Parathyroid adenoma (tissue), 2 donors: Measurements from ENCODE around the gene TMEM132C.

Source experiments
- H2AFZ ChIP-seq: fragments of 300-600 bp; sonication (generic); one replicate; pipeline ENCODE4 v1.7.0; 2017; ENCODE audit warnings: antibody characterized with exemption, mild to moderate bottlenecking
- H3K27ac ChIP-seq: fragments of 300-600 bp; sonication (generic); one replicate; pipeline ENCODE4 v1.7.0; 2017
- H3K27me3 ChIP-seq: fragments of 300-600 bp; sonication (generic); one replicate; pipeline ENCODE4 v1.7.0; 2017; ENCODE audit warnings: low read length; ENCODE audit not compliant: control insufficient read depth, insufficient read depth
- H3K36me3 ChIP-seq: fragments of 300-600 bp; sonication (generic); one replicate; pipeline ENCODE4 v1.7.0; 2017; ENCODE audit warnings: low read length; ENCODE audit not compliant: control insufficient read depth, insufficient read depth
- H3K4me1 ChIP-seq: fragments of 300-600 bp; sonication (generic); one replicate; pipeline ENCODE4 v1.7.0; 2017; ENCODE audit warnings: control low read depth
- H3K4me2 ChIP-seq: fragments of 300-600 bp; sonication (generic); one replicate; pipeline ENCODE4 v1.7.0; 2017; ENCODE audit warnings: low read length
- H3K4me3 ChIP-seq: fragments of 300-600 bp; sonication (generic); one replicate; pipeline ENCODE4 v1.7.0; 2017; ENCODE audit warnings: low read depth, low read length
- H3K79me2 ChIP-seq: fragments of 300-600 bp; sonication (generic); one replicate; pipeline ENCODE4 v1.7.0; 2017; ENCODE audit warnings: control low read depth
- H3K9ac ChIP-seq: fragments of 300-600 bp; sonication (generic); one replicate; pipeline ENCODE4 v1.7.0; 2017; ENCODE audit warnings: mild to moderate bottlenecking
- H3K9me3 ChIP-seq: fragments of 300-600 bp; sonication (generic); one replicate; pipeline ENCODE4 v1.7.0; 2017; ENCODE audit warnings: low read length; ENCODE audit not compliant: control insufficient read depth
- CTCF ChIP-seq: fragments of 300-600 bp; sonication (generic); IDR thresholded peaks from one replicate; pipeline ENCODE4 v1.7.0; 2017; ENCODE audit warnings: antibody characterized with exemption, mild to moderate bottlenecking
- donor health status: primary hyperparathyroidism.

The TMEM132C gene

GRCh38 chr12:128442096-128442495, 175.1 kb downstream of the TMEM132C start:
- no peaks in the 10 kb centered on the region for H3K9me3 ChIP-seq
- H3K27ac ChIP-seq = no peak overlapping the region
- H3K4me3 ChIP-seq = no peak overlapping the region
- no peaks in the 10 kb centered on the region for H3K4me1 ChIP-seq
- H3K79me2 ChIP-seq = no peaks in the 10 kb centered on the region
- no peaks in the 10 kb centered on the region for H3K27me3 ChIP-seq
- no peaks in the 10 kb centered on the region for H3K36me3 ChIP-seq
- H3K9ac ChIP-seq = no peak overlapping the region
- TF ChIP-seq CTCF = no peak
- H2AFZ ChIP-seq = no peak overlapping the region
- H3K4me2 ChIP-seq = no peak overlapping the region

GRCh38 chr12:128444598-128444997, 177.6 kb downstream of the TMEM132C start:
- Histone ChIP-seq H3K9me3 (no peaks in the 10 kb centered on the region), H3K4me2 (no peak overlapping the region), H3K36me3 (no peaks in the 10 kb centered on the region), H2AFZ (no peak overlapping the region), H3K4me1 (peaks cover 5% of the 10 kb centered on the region), H3K27me3 (no peaks in the 10 kb centered on the region), H3K4me3 (no peak overlapping the region), H3K27ac (no peak overlapping the region), H3K9ac (no peak overlapping the region), H3K79me2 (no peaks in the 10 kb centered on the region)
- TF ChIP-seq CTCF = no peak

- Histone ChIP-seq H3K9ac (no peak overlapping the region), H3K79me2 (no peaks in the 10 kb centered on the region), H3K27ac (no peak overlapping the region), H3K4me3 (no peak overlapping the region), H3K36me3 (no peaks in the 10 kb centered on the region), H3K4me2 (no peak overlapping the region), H3K4me1 (peaks cover 8% of the 10 kb centered on the region), H2AFZ (no peak overlapping the region), H3K9me3 (no peaks in the 10 kb centered on the region), H3K27me3 (no peaks in the 10 kb centered on the region)
- no peak for TF ChIP-seq CTCF
These were observed 178.6 kb downstream of the TMEM132C start for GRCh38 chr12:128445415-128446127.

- Histone ChIP-seq H3K4me2 (peak overlapping the region; percentile 62), H3K9me3 (no peaks in the 10 kb centered on the region), H3K9ac (no peak overlapping the region), H3K27ac (no peak overlapping the region), H3K27me3 (no peaks in the 10 kb centered on the region), H3K79me2 (no peaks in the 10 kb centered on the region), H2AFZ (no peak overlapping the region), H3K4me3 (peak overlapping the region; percentile 5), H3K4me1 (peaks cover 8% of the 10 kb centered on the region), H3K36me3 (no peaks in the 10 kb centered on the region)
- no peak for TF ChIP-seq CTCF
These were observed 182.3 kb downstream of the TMEM132C start for GRCh38 chr12:128449146-128449894.
